GM12874 (cell line): ENCODE measurements around the gene ZNF557.

ENCODE experiments used
- CTCF ChIP-seq: IDR thresholded peaks from 2 replicates; pipeline ENCODE4 v1.5.1; 2011; ENCODE audit warnings: low read depth, mild to moderate bottlenecking, control low read depth, low read length, moderate library complexity; ENCODE audit not compliant: insufficient read depth

The ZNF557 gene

GRCh38 chr19:7063764-7064418 is 5.6 kb upstream of the ZNF557 start:
- no peak for TF ChIP-seq CTCF

GRCh38 chr19:7067122-7067521 is 2.4 kb upstream of the ZNF557 start:
- TF ChIP-seq CTCF, result peak; percentile 10; the same call in 1 of the 2 replicates

DNA sequence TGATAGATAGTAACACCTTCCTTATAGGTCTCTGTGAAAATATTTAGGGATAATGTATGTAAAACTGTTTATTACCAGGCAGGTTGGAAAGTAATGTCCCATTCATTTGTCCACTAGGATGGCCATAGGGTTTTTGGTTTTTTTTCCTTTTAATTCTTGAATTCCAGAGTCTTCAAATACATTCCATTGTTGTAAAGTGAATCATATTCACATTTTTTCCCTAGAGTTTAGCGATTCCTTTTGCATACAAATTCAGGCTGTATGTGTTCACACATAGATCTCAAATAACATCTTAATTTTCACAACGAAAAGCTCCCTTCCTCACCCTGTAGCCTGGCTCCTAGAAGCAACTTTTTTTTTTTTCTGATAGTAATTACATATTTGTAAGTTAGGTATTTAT is 1.8 kb upstream of the ZNF557 start:
- no peak for TF ChIP-seq CTCF

GRCh38 chr19:7068599-7068998 is 904 bp upstream of the ZNF557 start:
- no peak for TF ChIP-seq CTCF

DNA sequence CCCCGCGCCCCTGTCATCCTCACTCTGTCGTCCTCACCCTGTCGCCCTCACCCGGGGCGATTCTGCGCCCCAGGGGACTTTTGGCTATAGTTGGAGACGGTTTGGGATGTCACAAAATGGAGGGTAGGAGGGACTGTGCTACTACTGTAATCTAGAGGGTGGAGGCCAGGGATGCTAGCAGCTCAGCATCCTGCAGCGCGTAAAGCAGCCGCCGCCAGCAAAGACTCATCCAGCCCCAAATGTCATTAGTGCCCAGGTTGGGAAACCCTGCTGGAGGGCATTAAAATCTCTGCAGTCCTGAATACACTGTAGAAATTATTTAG is 362 bp downstream of the ZNF557 start:
- TF ChIP-seq CTCF, result no peak

DNA sequence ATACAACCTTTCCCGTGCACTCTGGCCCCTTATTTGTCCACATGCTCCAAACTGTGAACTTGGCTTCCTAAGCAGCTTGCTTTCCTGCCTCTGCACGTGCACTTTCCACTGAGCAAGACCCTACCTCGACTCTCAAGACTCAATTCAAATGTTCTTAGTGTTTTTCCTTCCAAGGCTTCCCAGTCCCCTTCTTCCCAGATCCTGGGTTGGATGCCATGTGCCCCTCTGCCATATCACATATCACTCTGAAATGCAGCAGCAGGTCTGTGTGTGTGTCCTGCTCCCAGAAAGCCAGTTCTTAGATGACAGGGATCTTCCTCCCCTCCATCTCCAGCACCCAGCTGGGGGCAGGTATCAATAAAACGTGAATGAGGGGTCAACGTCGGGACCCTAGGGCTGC is 3.0 kb downstream of the ZNF557 start:
- TF ChIP-seq CTCF, result no peak

GRCh38 chr19:7074705-7075282 is 5.3 kb downstream of the ZNF557 start:
- TF ChIP-seq CTCF, result no peak

DNA sequence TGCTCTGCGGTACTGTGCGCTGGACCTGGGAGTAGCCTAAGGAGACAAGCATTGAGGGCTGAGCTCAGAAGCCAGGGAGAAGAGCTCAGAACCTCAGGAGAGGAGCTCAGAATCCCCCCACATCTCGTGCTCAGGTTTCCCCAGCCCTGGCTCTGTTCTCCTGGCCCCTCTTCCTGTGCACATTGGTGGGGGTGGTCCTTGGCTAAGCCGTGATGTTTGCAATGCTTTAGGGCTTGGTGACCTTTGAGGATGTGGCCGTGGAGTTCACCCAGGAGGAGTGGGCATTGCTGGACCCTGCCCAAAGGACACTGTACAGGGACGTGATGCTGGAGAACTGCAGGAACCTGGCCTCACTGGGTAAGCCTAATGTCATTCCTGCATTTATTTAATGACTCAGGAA is 6.6 kb downstream of the ZNF557 start:
- TF ChIP-seq CTCF, result no peak
